ENCODE measurements around the gene SNAPC1.

SNAPC1 gene

DNA sequence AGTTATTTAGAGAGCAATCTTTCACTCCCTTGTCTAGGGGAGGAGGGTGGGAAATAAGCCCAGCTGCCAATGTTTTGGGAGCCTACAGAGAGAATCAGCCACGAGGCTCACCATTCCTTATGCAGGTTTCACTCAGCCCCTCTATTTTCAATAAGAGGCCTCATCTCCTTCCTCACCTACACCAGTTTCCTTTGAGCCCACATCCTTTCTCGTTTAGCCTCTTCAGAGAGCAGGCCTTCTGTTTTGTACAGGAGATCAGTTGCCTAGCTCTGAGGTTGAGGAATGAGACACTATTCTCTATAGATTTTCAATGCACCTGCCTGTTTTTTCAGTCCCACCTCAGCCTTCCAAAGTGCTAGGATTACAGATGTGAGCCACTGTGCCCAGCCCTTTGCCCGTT is 17.9 kb downstream of the SNAPC1 start (continued):
- TF ChIP-seq ZFP69B (tag by site-specific recombination; IDR thresholded peaks at IDR 0.05) (no peak), HOXD13 (CRISPR knock-in tag; IDR thresholded peaks at IDR 0.05; ENCODE audit: borderline replicate concordance) (no peak), ZNF2 (tag by site-specific recombination; IDR thresholded peaks at IDR 0.05) (no peak), ZBTB48 (tag by site-specific recombination; IDR thresholded peaks at IDR 0.05) (no peak), ZBTB7A (tag by site-specific recombination; IDR thresholded peaks at IDR 0.05; ENCODE audit: low read depth) (no peak), ZNF600 (tag by site-specific recombination; IDR thresholded peaks at IDR 0.05) (no peak)

DNA sequence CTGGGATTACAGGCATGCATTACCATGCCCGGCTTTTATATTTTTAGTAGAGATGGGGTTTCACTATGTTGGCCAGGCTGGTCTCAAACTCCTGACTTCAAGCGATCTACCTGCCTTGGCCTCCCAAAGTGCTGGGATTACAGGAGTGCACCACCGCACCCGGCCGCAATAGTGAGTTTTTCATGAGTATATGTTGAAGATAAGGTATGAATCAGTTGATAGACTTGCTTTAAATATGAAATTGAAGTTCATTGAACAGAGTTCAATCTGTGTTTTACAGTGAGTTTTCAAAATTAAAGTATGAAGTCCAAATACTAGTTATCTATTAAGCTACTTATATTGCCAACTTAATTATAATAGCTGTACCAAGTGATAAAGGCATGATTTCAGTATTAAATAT is 35.1 kb downstream of the SNAPC1 start:
- ChIA-PET CTCF (interaction anchor here (0.7 kb wide), 1 partner anchor 34 kb away, joined by 5 read pairs; no protein-coding TSS in a partner anchor), POLR2A (interaction anchor here (0.7 kb wide), 1 partner anchor 84 kb away, joined by 4 read pairs; no protein-coding TSS in a partner anchor)
- Histone ChIP-seq H3K27ac (ENCODE audit: extremely low read depth, low read depth, low read length) (no peak overlapping the region), H3K9me3 (ENCODE audit: control insufficient read depth, insufficient read depth, low read depth, low read length) (no peaks in the 10 kb centered on the region), H3K36me3 (ENCODE audit: control insufficient read depth in 2 of 2, insufficient read depth in 1 of 2, low read length in 2 of 2) (peaks cover 17 to 35% of the 10 kb centered on the region in 2 experiments), H3K4me1 (ENCODE audit: control insufficient read depth, insufficient read depth, low read length) (no peaks in the 10 kb centered on the region), H3K4me3 (ENCODE audit: low read depth, low read length) (no peak overlapping the region)
- no peak for TF ChIP-seq WT1 (tag by site-specific recombination; IDR thresholded peaks at IDR 0.05)
- TF ChIP-seq, protein P1, sequence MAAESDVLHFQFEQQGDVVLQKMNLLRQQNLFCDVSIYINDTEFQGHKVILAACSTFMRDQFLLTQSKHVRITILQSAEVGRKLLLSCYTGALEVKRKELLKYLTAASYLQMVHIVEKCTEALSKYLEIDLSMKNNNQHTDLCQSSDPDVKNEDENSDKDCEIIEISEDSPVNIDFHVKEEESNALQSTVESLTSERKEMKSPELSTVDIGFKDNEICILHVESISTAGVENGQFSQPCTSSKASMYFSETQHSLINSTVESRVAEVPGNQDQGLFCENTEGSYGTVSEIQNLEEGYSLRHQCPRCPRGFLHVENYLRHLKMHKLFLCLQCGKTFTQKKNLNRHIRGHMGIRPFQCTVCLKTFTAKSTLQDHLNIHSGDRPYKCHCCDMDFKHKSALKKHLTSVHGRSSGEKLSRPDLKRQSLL (tag by site-specific recombination; IDR thresholded peaks at IDR 0.05), result no peak
- TF ChIP-seq ZNF473 (tag by site-specific recombination; IDR thresholded peaks at IDR 0.05), result no peak
- no peak for TF ChIP-seq KLF16 (tag by site-specific recombination; IDR thresholded peaks at IDR 0.05)
- no peak for TF ChIP-seq ZNF707 (tag by site-specific recombination; IDR thresholded peaks at IDR 0.05)
- no peak for TF ChIP-seq ZNF157 (tag by site-specific recombination; IDR thresholded peaks at IDR 0.05)
- no peak for TF ChIP-seq GLIS2 (tag by site-specific recombination; IDR thresholded peaks at IDR 0.05)
- TF ChIP-seq ZNF354C (tag by site-specific recombination; IDR thresholded peaks at IDR 0.05; ENCODE audit: borderline replicate concordance, low read depth), result no peak
- TF ChIP-seq ZNF514 (tag by site-specific recombination; IDR thresholded peaks at IDR 0.05), result no peak
- TF ChIP-seq, protein P2, sequence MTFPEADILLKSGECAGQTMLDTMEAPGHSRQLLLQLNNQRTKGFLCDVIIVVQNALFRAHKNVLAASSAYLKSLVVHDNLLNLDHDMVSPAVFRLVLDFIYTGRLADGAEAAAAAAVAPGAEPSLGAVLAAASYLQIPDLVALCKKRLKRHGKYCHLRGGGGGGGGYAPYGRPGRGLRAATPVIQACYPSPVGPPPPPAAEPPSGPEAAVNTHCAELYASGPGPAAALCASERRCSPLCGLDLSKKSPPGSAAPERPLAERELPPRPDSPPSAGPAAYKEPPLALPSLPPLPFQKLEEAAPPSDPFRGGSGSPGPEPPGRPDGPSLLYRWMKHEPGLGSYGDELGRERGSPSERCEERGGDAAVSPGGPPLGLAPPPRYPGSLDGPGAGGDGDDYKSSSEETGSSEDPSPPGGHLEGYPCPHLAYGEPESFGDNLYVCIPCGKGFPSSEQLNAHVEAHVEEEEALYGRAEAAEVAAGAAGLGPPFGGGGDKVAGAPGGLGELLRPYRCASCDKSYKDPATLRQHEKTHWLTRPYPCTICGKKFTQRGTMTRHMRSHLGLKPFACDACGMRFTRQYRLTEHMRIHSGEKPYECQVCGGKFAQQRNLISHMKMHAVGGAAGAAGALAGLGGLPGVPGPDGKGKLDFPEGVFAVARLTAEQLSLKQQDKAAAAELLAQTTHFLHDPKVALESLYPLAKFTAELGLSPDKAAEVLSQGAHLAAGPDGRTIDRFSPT (tag by site-specific recombination; IDR thresholded peaks at IDR 0.05), result no peak
- no peak for TF ChIP-seq ZNF266 (tag by site-specific recombination; IDR thresholded peaks at IDR 0.05; ENCODE audit: low read depth)
- TF ChIP-seq ZNF561 (tag by site-specific recombination; IDR thresholded peaks at IDR 0.05; ENCODE audit: borderline replicate concordance), result no peak
- TF ChIP-seq, protein P3, sequence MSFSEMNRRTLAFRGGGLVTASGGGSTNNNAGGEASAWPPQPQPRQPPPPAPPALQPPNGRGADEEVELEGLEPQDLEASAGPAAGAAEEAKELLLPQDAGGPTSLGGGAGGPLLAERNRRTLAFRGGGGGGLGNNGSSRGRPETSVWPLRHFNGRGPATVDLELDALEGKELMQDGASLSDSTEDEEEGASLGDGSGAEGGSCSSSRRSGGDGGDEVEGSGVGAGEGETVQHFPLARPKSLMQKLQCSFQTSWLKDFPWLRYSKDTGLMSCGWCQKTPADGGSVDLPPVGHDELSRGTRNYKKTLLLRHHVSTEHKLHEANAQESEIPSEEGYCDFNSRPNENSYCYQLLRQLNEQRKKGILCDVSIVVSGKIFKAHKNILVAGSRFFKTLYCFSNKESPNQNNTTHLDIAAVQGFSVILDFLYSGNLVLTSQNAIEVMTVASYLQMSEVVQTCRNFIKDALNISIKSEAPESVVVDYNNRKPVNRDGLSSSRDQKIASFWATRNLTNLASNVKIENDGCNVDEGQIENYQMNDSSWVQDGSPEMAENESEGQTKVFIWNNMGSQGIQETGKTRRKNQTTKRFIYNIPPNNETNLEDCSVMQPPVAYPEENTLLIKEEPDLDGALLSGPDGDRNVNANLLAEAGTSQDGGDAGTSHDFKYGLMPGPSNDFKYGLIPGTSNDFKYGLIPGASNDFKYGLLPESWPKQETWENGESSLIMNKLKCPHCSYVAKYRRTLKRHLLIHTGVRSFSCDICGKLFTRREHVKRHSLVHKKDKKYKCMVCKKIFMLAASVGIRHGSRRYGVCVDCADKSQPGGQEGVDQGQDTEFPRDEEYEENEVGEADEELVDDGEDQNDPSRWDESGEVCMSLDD (tag by site-specific recombination; IDR thresholded peaks at IDR 0.05), result no peak
- no peak for TF ChIP-seq ZNF701 (tag by site-specific recombination; IDR thresholded peaks at IDR 0.05)

All from HEK293 (cell line).